ENCODE results near the gene LRRTM2.

DNA sequence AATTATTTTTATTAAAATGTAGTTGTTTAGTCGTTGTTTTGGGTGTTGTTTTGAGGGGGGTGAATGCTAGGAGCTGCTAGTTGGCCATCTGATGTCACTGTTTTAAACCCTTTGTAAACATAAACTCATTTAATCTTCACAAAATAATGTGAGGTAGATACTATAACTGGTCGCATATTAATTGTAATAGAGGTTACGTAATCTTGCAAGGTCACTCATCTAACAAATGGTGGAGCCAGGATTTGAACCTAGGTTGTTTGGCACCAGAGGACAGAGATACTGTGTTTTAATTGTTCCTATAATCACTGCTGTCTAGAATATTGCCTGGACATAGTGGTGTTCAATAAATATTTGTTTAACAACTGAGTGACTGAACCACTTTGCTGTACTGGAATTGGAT lies 54.4 kb downstream of the LRRTM2 start:
- no peak for TF ChIP-seq EZH2 (IDR thresholded peaks at IDR 0.05; ENCODE audit: borderline replicate concordance, insufficient read depth, low read depth, low read length, poor library complexity, severe bottlenecking)
- TF ChIP-seq, protein P1, sequence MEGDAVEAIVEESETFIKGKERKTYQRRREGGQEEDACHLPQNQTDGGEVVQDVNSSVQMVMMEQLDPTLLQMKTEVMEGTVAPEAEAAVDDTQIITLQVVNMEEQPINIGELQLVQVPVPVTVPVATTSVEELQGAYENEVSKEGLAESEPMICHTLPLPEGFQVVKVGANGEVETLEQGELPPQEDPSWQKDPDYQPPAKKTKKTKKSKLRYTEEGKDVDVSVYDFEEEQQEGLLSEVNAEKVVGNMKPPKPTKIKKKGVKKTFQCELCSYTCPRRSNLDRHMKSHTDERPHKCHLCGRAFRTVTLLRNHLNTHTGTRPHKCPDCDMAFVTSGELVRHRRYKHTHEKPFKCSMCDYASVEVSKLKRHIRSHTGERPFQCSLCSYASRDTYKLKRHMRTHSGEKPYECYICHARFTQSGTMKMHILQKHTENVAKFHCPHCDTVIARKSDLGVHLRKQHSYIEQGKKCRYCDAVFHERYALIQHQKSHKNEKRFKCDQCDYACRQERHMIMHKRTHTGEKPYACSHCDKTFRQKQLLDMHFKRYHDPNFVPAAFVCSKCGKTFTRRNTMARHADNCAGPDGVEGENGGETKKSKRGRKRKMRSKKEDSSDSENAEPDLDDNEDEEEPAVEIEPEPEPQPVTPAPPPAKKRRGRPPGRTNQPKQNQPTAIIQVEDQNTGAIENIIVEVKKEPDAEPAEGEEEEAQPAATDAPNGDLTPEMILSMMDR (IDR thresholded peaks at IDR 0.05), result no peak
